Ishikawa (cell line): ENCODE results near the gene MPND.

Source experiments
- CEBPB ChIP-seq: IDR thresholded peaks from 2 replicates; pipeline ENCODE4 v1.6.1; 2012
- CREB1 ChIP-seq: IDR thresholded peaks from 2 replicates; pipeline ENCODE4 v1.6.1; 2012; ENCODE audit warnings: low read depth
- EGR1 ChIP-seq: IDR thresholded peaks from 2 replicates; pipeline ENCODE4 v1.6.1; 2012
- EP300 ChIP-seq: IDR thresholded peaks from 2 replicates; pipeline ENCODE4 v1.6.1; 2012; ENCODE audit warnings: borderline replicate concordance
- FOXM1 ChIP-seq: IDR thresholded peaks from 2 replicates; pipeline ENCODE4 v1.6.1; 2012; ENCODE audit warnings: low read depth, borderline replicate concordance
- NFIC ChIP-seq: IDR thresholded peaks from 2 replicates; pipeline ENCODE4 v1.6.1; 2012
- RAD21 ChIP-seq: IDR thresholded peaks from 2 replicates; pipeline ENCODE4 v1.6.1; 2012; ENCODE audit warnings: low read depth
- TAF1 ChIP-seq: IDR thresholded peaks from 2 replicates; pipeline ENCODE4 v1.6.1; 2012; ENCODE audit warnings: low read depth, mild to moderate bottlenecking
- TCF12 ChIP-seq: IDR thresholded peaks from 2 replicates; pipeline ENCODE4 v1.6.1; 2012; ENCODE audit warnings: low read depth
- TEAD4 ChIP-seq: IDR thresholded peaks from 2 replicates; pipeline ENCODE4 v1.6.1; 2012
- YY1 ChIP-seq: IDR thresholded peaks from 2 replicates; pipeline ENCODE4 v1.6.1; 2012; ENCODE audit warnings: low read depth
- ZBTB7A ChIP-seq: IDR thresholded peaks from 2 replicates; pipeline ENCODE4 v1.6.1; 2012; ENCODE audit warnings: low read depth
- TF ChIP-seq, protein P1 (sequence below): IDR thresholded peaks from 2 replicates; pipeline ENCODE4 v1.6.1; 2012; ENCODE audit warnings: low read depth, mild to moderate bottlenecking
- TF ChIP-seq, protein P2 (sequence below): IDR thresholded peaks from 2 replicates; pipeline ENCODE4 v1.6.1; 2012
- TF ChIP-seq, protein P3 (sequence below): IDR thresholded peaks from 2 replicates; pipeline ENCODE4 v1.6.1; 2012

MPND gene

DNA sequence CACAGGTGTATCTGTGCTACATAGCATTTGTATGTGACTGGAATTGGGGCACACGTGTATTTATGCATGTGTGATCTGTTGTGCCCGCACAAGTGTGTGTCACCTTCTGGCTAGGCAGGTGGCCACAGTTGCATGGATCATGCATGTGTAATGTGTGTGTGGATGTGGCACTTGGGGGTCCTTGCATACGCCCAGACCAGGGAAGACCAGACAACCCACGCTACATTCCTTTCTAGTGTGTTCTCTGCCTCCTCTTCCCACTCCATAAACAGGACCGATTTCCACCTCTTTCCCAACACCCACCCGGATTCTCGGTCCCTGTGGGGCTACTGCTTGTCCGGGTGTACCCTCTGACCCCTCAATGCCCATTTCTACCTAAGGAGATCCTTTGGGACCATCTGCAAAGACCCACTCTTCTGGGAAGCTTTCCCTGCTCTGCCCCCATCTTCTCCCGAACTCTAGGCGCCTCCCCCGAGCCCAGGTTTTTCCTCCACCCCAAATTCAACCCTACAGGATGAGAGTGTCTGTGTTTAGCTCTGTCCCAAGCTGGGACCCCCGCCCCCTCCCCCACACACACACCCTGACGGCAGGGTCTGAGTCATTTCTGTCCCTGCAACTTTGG is 17.0 kb upstream of the MPND start:
- TF ChIP-seq, protein P1, sequence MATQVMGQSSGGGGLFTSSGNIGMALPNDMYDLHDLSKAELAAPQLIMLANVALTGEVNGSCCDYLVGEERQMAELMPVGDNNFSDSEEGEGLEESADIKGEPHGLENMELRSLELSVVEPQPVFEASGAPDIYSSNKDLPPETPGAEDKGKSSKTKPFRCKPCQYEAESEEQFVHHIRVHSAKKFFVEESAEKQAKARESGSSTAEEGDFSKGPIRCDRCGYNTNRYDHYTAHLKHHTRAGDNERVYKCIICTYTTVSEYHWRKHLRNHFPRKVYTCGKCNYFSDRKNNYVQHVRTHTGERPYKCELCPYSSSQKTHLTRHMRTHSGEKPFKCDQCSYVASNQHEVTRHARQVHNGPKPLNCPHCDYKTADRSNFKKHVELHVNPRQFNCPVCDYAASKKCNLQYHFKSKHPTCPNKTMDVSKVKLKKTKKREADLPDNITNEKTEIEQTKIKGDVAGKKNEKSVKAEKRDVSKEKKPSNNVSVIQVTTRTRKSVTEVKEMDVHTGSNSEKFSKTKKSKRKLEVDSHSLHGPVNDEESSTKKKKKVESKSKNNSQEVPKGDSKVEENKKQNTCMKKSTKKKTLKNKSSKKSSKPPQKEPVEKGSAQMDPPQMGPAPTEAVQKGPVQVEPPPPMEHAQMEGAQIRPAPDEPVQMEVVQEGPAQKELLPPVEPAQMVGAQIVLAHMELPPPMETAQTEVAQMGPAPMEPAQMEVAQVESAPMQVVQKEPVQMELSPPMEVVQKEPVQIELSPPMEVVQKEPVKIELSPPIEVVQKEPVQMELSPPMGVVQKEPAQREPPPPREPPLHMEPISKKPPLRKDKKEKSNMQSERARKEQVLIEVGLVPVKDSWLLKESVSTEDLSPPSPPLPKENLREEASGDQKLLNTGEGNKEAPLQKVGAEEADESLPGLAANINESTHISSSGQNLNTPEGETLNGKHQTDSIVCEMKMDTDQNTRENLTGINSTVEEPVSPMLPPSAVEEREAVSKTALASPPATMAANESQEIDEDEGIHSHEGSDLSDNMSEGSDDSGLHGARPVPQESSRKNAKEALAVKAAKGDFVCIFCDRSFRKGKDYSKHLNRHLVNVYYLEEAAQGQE = no peak
- no peak for TF ChIP-seq FOXM1
- no peak for TF ChIP-seq YY1
- TF ChIP-seq CREB1 = no peak
- no peak for TF ChIP-seq TEAD4
- TF ChIP-seq, protein P2, sequence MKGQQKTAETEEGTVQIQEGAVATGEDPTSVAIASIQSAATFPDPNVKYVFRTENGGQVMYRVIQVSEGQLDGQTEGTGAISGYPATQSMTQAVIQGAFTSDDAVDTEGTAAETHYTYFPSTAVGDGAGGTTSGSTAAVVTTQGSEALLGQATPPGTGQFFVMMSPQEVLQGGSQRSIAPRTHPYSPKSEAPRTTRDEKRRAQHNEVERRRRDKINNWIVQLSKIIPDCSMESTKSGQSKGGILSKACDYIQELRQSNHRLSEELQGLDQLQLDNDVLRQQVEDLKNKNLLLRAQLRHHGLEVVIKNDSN = no peak
- TF ChIP-seq EP300 = no peak
- TF ChIP-seq, protein P3, sequence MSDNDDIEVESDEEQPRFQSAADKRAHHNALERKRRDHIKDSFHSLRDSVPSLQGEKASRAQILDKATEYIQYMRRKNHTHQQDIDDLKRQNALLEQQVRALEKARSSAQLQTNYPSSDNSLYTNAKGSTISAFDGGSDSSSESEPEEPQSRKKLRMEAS = no peak
- no peak for TF ChIP-seq EGR1
- no peak for TF ChIP-seq RAD21
- TF ChIP-seq CEBPB = no peak
- no peak for TF ChIP-seq ZBTB7A
- no peak for TF ChIP-seq NFIC
- TF ChIP-seq TCF12 = no peak
- TF ChIP-seq TAF1 = no peak

DNA sequence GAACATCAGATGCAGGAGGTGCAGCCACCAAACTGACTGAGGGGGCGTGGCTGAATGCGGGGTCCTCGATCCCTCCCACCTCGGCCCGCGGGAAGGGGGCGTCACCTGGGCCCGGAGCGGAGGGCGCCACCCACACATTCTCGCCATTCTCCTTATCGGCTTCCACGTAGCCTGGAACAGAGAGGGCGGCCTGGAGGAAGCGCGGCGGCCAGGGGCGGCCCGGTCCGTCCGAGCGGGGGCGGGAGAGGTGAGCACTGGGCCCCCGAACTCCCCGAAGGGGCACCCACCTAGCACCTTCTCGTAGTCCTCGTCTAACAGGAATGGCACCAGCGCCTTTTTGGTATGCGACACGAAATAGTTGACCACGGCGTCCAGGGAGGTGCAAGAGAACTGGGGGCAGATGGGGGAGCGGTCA is 16.5 kb upstream of the MPND start:
- TF ChIP-seq EP300 (no peak), FOXM1 (no peak), YY1 (no peak), CREB1 (no peak), NFIC (no peak), RAD21 (no peak), TAF1 (no peak), ZBTB7A (no peak), TEAD4 (no peak), TCF12 (no peak), EGR1 (no peak), CEBPB (no peak)
- TF ChIP-seq, protein P1 = no peak
- TF ChIP-seq, protein P2 = no peak
- TF ChIP-seq, protein P3 = no peak

DNA sequence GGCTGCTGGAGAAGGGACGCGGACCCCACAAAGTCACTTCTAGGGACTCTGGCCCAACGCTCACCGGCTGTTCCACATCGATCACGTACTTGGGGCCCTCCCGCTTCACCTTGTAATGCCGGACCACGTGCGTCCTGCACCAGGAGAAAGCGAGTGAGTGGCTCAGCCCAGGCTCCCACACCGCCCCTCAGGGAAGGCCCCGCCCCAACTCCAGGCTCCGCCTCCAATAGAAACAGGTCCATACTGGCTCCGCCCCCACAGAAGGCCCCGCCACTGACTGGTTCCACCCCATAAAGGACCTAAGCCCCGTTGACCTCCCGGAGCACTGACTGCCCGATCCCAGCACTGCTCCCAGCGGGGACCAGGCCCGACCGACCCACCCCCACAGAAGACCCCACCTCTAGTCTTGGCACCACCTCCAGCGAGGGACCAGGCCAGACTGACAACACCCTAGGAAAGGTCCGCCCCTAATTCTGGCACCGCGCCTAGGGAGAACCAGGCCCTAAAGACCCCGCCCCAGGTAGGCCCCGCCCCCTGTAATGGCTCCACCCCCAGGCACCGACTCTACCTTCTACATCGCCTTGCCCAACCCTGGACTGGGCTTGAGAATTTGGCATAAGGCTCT is 16.0 kb upstream of the MPND start:
- no peak for TF ChIP-seq CREB1
- 0 out of 2 replicates have a peak, but pooled peaks have one; percentile 11 for TF ChIP-seq TCF12
- TF ChIP-seq YY1 = no peak
- TF ChIP-seq EGR1 = no peak
- TF ChIP-seq, protein P3 = peak; percentile 97
- peak; percentile 66; the same call in 1 of the 2 replicates for TF ChIP-seq ZBTB7A
- TF ChIP-seq, protein P2 = peak; percentile 78
- 0 out of 2 replicates have a peak, but pooled peaks have one; percentile 41 for TF ChIP-seq TAF1
- TF ChIP-seq FOXM1 = no peak
- TF ChIP-seq CEBPB = 0 out of 2 replicates have a peak, but pooled peaks have one; percentile 4
- TF ChIP-seq RAD21 = no peak
- TF ChIP-seq, protein P1 = no peak
- TF ChIP-seq EP300 = no peak
- TF ChIP-seq NFIC = peak; percentile 52; the same call in 1 of the 2 replicates
- TF ChIP-seq TEAD4 = no peak
